K562 (cell line): ENCODE measurements around the gene SDR39U1. TPM values are rescaled to one million over a fixed set of nuclear protein-coding genes. Genes with fewer than 3 reads are reported as not detected.

Source experiments
- CBX3 ChIP-seq, 2 experiments: IDR thresholded peaks; 1 replicate in 1 of 2; 2 replicates in 1 of 2; pipeline ENCODE4 v1.6.1; 2012; ENCODE audit warnings: inconsistent platforms in 2 of 2, low read length in 2 of 2, borderline replicate concordance in 1 of 2, control low read depth in 1 of 2
- HDAC2 ChIP-seq: fragments of 450-650 bp; IDR thresholded peaks from 2 replicates; pipeline ENCODE4 v1.6.1; 2016; ENCODE audit warnings: mild to moderate bottlenecking
- HMG20A ChIP-seq: fragments of 450-650 bp; formaldehyde crosslinking; conservative IDR thresholded peaks from 2 replicates; pipeline ENCODE4 v1.4.0; 2020; ENCODE audit warnings: mild to moderate bottlenecking, mixed read lengths
- HOMEZ ChIP-seq: fragments of 250-450 bp; sonication (Bioruptor Pico); IDR thresholded peaks from 2 replicates; pipeline ENCODE4 v1.4.0; 2020; ENCODE audit warnings: mild to moderate bottlenecking, moderate library complexity
- REST ChIP-seq, 2 experiments: fragments of 450-650 bp; formaldehyde crosslinking in 1 of 2; IDR thresholded peaks; 2 replicates each; pipeline versions ENCODE4 v1.4.0 to v1.6.1; 2014 to 2020; ENCODE audit warnings: mild to moderate bottlenecking in 2 of 2, borderline replicate concordance in 1 of 2, low read depth in 1 of 2
- SMC3 ChIP-seq: conservative IDR thresholded peaks from 2 replicates; pipeline ENCODE4 v1.6.1; 2011; ENCODE audit warnings: low read depth, low read length, improper control_type of control experiment; ENCODE audit not compliant: insufficient read depth
- SP2 ChIP-seq: IDR thresholded peaks from 2 replicates; pipeline ENCODE4 v1.6.1; 2011; ENCODE audit warnings: mild to moderate bottlenecking, low read depth, low read length, moderate library complexity; ENCODE audit not compliant: poor library complexity, severe bottlenecking; ENCODE audit errors: extremely low read depth
- SRSF9 ChIP-seq: fragments of 200-400 bp; formaldehyde crosslinking; IDR thresholded peaks from 2 replicates; pipeline ENCODE4 v1.6.1; 2017; ENCODE audit warnings: low read depth, low read length, borderline replicate concordance
- TEAD2 ChIP-seq: fragments of 450-650 bp; IDR thresholded peaks from 2 replicates; pipeline ENCODE4 v1.6.1; 2016; ENCODE audit warnings: missing genetic modification characterization, control low read depth, missing compliant biosample characterization
- ZNF121 ChIP-seq: sonication (generic); formaldehyde crosslinking; conservative IDR thresholded peaks from 2 replicates; pipeline ENCODE4 v1.8.0; 2022; ENCODE audit warnings: missing genetic modification reagents
- ZNF436 ChIP-seq: fragments of 250-450, 450-650 bp; sonication (Bioruptor Pico); formaldehyde crosslinking; IDR thresholded peaks from 2 replicates; pipeline ENCODE4 v1.7.0; 2020; ENCODE audit warnings: mild to moderate bottlenecking
- ZNF764 ChIP-seq: fragments of 250-450 bp; sonication (Bioruptor Pico); IDR thresholded peaks from 2 replicates; pipeline ENCODE4 v1.4.0; 2020; ENCODE audit warnings: low read depth, mild to moderate bottlenecking, moderate library complexity
- polyA plus RNA-seq, 8 experiments: library from polyadenylated mRNA; depleted of rRNA in 4 of 8; stranded (reverse) in 5 of 8; unstranded in 3 of 8; fragments of >200 nt; fragmentation: Nextera tagmentation in 2 of 8; fragmentation: Illumina TruSeq in 1 of 8; extraction: Ambion mirVana in 2 of 8; extraction: Trizol in 1 of 8; gene quantifications; 2 replicates each; pipeline versions ENCODE4 v1.2.1 to v1.2.3, GENCODE V29; 2011 to 2014; ENCODE audit warnings: inconsistent platforms in 1 of 8, missing spikeins in 1 of 8
- total RNA-seq, 7 experiments: library from RNA; depleted of rRNA in 6 of 7; stranded (reverse); fragments of >200 nt in 6 of 7; fragmentation: Illumina TruSeq in 2 of 7; extraction: Trizol in 2 of 7; gene quantifications; 2 replicates each; pipeline versions ENCODE4 v1.2.1 to v1.2.3, GENCODE V29; 2011 to 2021; ENCODE audit warnings: low replicate concordance in 1 of 7

The SDR39U1 gene
- total and polyA plus RNA-seq, 9 of the 15 experiments (the other 6 are each of a cell fraction or from before 2014, with no cell fraction given): 10.4 to 56.1 (median 19.8) TPM

GRCh38 chr14:24442240-24443052 is at the start of gene SDR39U1 (continued):
- TF ChIP-seq REST (IDR thresholded peaks at IDR 0.05; ENCODE audit: borderline replicate concordance) (peak; percentile 30; the same call in 1 of the 2 replicates), REST (CRISPR knock-in tag; IDR thresholded peaks at IDR 0.05; ENCODE audit: low read depth) (no peak), HOMEZ (CRISPR knock-in tag) (no peak), HDAC2 (peak; percentile 23; the same call in 1 of the 2 replicates), SMC3 (no peak), ZNF436 (no peak), HMG20A (CRISPR knock-in tag) (no peak), SP2 (no peak), ZNF121 (no peak), SRSF9 (no peak), CBX3 (IDR thresholded peaks at IDR 0.05; ENCODE audit: borderline replicate concordance in 1 of 2, low read length in 2 of 2) (no peak), TEAD2 (no peak), ZNF764 (CRISPR knock-in tag) (no peak)
